ENCODE data around the gene CIAPIN1.

The CIAPIN1 gene

DNA sequence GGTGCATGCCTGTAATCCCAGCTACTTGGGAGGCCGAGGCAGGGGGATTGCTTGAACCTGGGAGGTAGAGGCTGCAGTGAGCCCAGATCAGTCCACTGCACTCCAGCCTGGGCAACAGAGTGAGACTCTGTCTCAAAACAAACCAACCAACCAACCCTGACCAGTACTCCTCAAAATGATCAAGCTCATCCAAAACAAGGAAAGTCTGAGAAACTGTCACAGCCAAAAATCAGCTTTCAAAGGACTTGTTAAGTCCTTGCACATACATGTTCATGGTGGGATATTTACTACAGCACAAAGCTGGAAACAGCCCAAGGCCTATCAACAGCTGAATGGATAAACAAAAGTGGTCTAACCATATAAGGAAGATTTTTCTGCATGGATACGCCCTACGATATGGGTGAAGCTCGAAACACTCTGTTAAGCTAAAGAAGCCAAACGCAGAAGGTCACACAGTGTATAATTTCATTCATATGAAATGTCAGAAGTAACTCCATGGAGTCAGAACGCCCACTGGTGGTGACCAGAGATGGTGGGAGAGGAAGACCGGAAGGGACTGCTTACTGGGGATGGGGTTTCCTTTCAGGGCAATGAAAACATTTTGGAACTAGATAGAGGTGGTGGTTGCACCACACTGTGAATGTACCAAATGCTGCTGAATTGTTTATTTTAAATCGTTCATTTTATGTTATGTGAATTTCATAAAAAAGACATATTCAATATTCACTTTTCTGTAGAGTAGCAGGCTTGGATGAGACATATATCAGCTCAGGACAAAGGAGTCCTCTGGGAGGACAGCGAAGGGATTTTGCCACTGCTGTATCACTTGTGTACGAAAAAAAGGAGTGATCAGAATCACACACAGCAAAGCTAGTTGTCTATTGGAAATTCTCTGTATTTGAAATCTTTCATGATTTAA is 24.9 kb downstream of the CIAPIN1 start:
- DNase-seq, result no peak
- H3K9me3 ChIP-seq (ENCODE audit: control insufficient read depth, low read length), result no peaks in the 10 kb centered on the region
- H3K4me3 ChIP-seq (ENCODE audit: insufficient read depth, low read depth, low read length, poor library complexity, severe bottlenecking), result no peak overlapping the region
- H3K27me3 ChIP-seq (replicated peaks; ENCODE audit: control insufficient read depth, insufficient read depth, low read length, poor library complexity, severe bottlenecking), result no peaks in the 10 kb centered on the region
- H3K27ac ChIP-seq (ENCODE audit: insufficient read depth, low read length, poor library complexity, severe bottlenecking), result no peak overlapping the region
- H3K4me1 ChIP-seq (ENCODE audit: control insufficient read depth, insufficient read depth, low read length, poor library complexity, severe bottlenecking), result peaks cover 6% of the 10 kb centered on the region
- no peaks in the 10 kb centered on the region for H3K36me3 ChIP-seq (ENCODE audit: control insufficient read depth, insufficient read depth, low read length)

DNA sequence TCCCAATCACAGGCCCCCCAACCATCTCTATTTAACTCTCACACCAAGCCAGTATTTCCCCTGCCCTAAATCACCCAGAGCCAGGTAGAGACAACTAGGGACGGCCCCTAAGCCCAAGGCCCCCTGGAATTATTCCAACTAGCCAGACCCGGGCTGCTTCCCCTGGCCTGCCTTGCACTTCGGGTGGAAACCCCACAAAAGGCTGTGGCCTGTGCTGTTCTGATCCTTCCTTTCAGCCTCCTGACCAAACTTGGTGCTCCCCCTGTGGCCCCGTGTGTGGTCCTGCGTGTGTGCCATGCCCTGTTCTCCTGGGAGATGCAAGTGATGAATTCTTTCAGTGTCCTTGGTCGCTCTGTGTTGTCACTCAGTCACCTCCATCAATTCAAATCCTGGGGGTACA is 27.7 kb downstream of the CIAPIN1 start:
- Histone ChIP-seq H3K27me3 (replicated peaks; ENCODE audit: control insufficient read depth, insufficient read depth, low read length, poor library complexity, severe bottlenecking) (no peaks in the 10 kb centered on the region), H3K27ac (ENCODE audit: insufficient read depth, low read length, poor library complexity, severe bottlenecking) (no peak overlapping the region), H3K4me3 (ENCODE audit: insufficient read depth, low read depth, low read length, poor library complexity, severe bottlenecking) (no peak overlapping the region), H3K9me3 (ENCODE audit: control insufficient read depth, low read length) (no peaks in the 10 kb centered on the region), H3K36me3 (ENCODE audit: control insufficient read depth, insufficient read depth, low read length) (no peaks in the 10 kb centered on the region), H3K4me1 (ENCODE audit: control insufficient read depth, insufficient read depth, low read length, poor library complexity, severe bottlenecking) (peaks cover 13% of the 10 kb centered on the region)
- DNase-seq, result no peak

DNA sequence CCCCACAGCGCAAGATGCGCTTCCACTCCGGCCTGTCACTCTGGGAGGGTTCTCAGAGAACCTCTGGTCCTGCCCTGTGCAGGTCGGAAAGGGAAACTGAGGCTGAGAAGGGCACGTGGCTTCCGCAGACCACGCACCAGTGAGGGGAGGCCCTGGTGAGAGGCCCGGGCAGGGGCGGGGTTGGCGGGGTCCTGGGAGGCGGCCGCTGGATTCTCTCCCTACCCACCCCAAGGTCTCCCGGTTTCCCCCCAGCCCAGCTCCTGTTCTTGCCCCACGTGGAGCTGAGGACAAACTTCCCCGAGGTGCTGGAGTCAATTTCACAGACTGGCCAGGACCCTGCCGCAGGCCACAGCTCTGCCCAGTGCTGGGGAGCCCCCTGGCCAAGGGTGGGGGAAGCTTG is 31.1 kb downstream of the CIAPIN1 start:
- Histone ChIP-seq H3K27ac (ENCODE audit: insufficient read depth, low read length, poor library complexity, severe bottlenecking) (no peak overlapping the region), H3K36me3 (ENCODE audit: control insufficient read depth, insufficient read depth, low read length) (no peaks in the 10 kb centered on the region), H3K27me3 (replicated peaks; ENCODE audit: control insufficient read depth, insufficient read depth, low read length, poor library complexity, severe bottlenecking) (no peaks in the 10 kb centered on the region), H3K4me1 (ENCODE audit: control insufficient read depth, insufficient read depth, low read length, poor library complexity, severe bottlenecking) (peaks cover 13% of the 10 kb centered on the region), H3K9me3 (ENCODE audit: control insufficient read depth, low read length) (no peaks in the 10 kb centered on the region), H3K4me3 (ENCODE audit: insufficient read depth, low read depth, low read length, poor library complexity, severe bottlenecking) (no peak overlapping the region)
- no peak for DNase-seq

DNA sequence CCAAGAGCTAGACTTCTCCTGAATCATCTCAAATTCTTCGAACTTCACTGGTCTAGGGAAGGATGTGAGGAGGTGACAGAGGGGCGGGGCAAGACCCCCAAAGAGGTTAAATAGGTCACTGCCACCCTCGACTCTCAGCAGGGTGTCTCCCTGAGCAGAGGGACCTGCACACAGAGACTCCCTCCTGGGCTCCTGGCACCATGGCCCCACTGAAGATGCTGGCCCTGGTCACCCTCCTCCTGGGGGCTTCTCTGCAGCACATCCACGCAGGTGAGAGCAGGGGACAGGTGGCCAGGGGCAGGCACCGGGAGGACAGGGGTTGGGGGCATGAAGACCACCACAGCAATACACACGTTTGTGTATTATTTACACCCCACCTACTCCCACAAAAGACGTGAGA is 33.5 kb downstream of the CIAPIN1 start:
- H3K9me3 ChIP-seq (ENCODE audit: control insufficient read depth, low read length), result no peaks in the 10 kb centered on the region
- DNase-seq, result no peak
- H3K27ac ChIP-seq (ENCODE audit: insufficient read depth, low read length, poor library complexity, severe bottlenecking), result no peak overlapping the region
- H3K4me1 ChIP-seq (ENCODE audit: control insufficient read depth, insufficient read depth, low read length, poor library complexity, severe bottlenecking), result peaks cover 8% of the 10 kb centered on the region
- no peak overlapping the region for H3K4me3 ChIP-seq (ENCODE audit: insufficient read depth, low read depth, low read length, poor library complexity, severe bottlenecking)
- no peaks in the 10 kb centered on the region for H3K36me3 ChIP-seq (ENCODE audit: control insufficient read depth, insufficient read depth, low read length)
- H3K27me3 ChIP-seq (replicated peaks; ENCODE audit: control insufficient read depth, insufficient read depth, low read length, poor library complexity, severe bottlenecking), result no peaks in the 10 kb centered on the region

DNA sequence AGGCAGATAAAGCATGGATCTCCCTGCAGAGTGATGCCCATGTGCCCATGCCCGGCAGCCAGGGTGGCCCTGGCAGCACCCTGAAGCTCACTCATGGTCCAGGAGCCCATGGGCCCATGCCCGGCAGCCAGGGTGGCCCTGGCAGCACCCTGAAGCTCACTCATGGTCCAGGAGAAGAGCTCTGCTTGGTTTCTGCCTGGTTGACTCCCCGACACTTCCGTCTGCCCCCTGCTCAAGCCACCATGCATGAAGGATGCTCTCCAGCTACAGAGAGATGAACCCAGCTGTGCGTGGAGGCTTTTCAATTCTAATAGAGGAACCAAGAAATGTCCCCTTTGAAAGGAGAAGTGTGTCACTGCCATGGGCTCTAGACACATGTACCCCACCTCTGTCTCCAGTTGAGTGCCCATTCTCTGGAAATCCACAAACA is 33.9 kb downstream of the CIAPIN1 start:
- no peaks in the 10 kb centered on the region for H3K27me3 ChIP-seq (replicated peaks; ENCODE audit: control insufficient read depth, insufficient read depth, low read length, poor library complexity, severe bottlenecking)
- no peaks in the 10 kb centered on the region for H3K9me3 ChIP-seq (ENCODE audit: control insufficient read depth, low read length)
- H3K4me1 ChIP-seq (ENCODE audit: control insufficient read depth, insufficient read depth, low read length, poor library complexity, severe bottlenecking), result peaks cover 7% of the 10 kb centered on the region
- H3K27ac ChIP-seq (ENCODE audit: insufficient read depth, low read length, poor library complexity, severe bottlenecking), result no peak overlapping the region
- H3K36me3 ChIP-seq (ENCODE audit: control insufficient read depth, insufficient read depth, low read length), result no peaks in the 10 kb centered on the region
- no peak for DNase-seq
- H3K4me3 ChIP-seq (ENCODE audit: insufficient read depth, low read depth, low read length, poor library complexity, severe bottlenecking), result no peak overlapping the region

DNA sequence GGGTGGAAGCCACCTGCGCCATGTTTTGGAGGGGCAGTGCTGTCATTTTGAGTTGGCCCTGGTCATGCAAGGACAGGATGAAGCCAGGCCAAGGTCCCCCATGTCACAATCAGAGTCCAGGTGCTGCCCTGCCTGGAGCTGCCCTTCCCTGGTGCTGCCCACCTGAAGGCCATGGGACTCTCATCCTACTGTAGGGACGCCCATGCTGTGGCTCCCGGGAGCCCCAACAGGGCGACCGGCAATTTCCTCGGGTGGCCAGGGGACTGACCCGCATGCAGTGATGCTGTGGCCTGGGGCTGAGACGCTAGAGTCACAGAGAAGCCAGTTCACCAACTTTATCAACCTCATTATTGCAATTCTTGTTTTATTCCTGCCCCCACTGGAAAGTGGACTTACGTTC is 34.6 kb downstream of the CIAPIN1 start:
- DNase-seq, result no peak
- Histone ChIP-seq H3K27ac (ENCODE audit: insufficient read depth, low read length, poor library complexity, severe bottlenecking) (no peak overlapping the region), H3K4me1 (ENCODE audit: control insufficient read depth, insufficient read depth, low read length, poor library complexity, severe bottlenecking) (peaks cover 7% of the 10 kb centered on the region), H3K27me3 (replicated peaks; ENCODE audit: control insufficient read depth, insufficient read depth, low read length, poor library complexity, severe bottlenecking) (no peaks in the 10 kb centered on the region), H3K36me3 (ENCODE audit: control insufficient read depth, insufficient read depth, low read length) (no peaks in the 10 kb centered on the region), H3K9me3 (ENCODE audit: control insufficient read depth, low read length) (no peaks in the 10 kb centered on the region), H3K4me3 (ENCODE audit: insufficient read depth, low read depth, low read length, poor library complexity, severe bottlenecking) (no peak overlapping the region)

DNA sequence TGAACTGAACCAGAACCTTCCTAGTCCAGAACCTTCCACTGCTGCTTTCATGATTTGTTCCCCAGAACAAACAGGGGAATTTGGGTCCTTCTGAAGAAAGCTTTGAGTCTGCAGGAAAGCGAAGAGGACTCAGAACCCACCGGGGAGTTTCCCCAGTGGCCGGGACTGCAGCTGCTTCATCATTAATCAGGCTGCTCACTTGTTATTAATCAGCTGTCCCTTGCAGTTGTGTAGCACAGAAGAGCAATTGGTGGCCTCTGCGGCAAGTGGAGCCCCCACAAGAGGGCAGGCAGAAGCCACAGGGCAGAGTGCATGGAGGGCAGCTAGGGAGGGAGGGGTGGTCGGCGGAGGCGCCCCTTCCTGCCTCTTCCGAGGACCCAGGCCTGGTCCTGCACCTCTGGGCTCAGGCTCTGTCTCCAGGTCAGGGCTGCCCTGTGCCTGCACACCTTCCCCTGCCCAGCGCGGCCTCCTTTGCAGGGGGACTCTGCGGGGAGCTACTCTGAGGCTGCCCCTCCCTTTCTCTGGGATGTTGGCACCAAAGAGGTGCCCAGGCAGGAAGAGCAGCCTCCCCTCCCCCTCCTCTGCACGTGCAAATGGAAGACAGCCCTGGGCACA is 35.7 kb downstream of the CIAPIN1 start:
- H3K27me3 ChIP-seq (replicated peaks; ENCODE audit: control insufficient read depth, insufficient read depth, low read length, poor library complexity, severe bottlenecking), result no peaks in the 10 kb centered on the region
- H3K27ac ChIP-seq (ENCODE audit: insufficient read depth, low read length, poor library complexity, severe bottlenecking), result no peak overlapping the region
- H3K9me3 ChIP-seq (ENCODE audit: control insufficient read depth, low read length), result no peaks in the 10 kb centered on the region
- no peak overlapping the region for H3K4me3 ChIP-seq (ENCODE audit: insufficient read depth, low read depth, low read length, poor library complexity, severe bottlenecking)
- DNase-seq, result no peak
- H3K36me3 ChIP-seq (ENCODE audit: control insufficient read depth, insufficient read depth, low read length), result no peaks in the 10 kb centered on the region
- no peaks in the 10 kb centered on the region for H3K4me1 ChIP-seq (ENCODE audit: control insufficient read depth, insufficient read depth, low read length, poor library complexity, severe bottlenecking)

DNA sequence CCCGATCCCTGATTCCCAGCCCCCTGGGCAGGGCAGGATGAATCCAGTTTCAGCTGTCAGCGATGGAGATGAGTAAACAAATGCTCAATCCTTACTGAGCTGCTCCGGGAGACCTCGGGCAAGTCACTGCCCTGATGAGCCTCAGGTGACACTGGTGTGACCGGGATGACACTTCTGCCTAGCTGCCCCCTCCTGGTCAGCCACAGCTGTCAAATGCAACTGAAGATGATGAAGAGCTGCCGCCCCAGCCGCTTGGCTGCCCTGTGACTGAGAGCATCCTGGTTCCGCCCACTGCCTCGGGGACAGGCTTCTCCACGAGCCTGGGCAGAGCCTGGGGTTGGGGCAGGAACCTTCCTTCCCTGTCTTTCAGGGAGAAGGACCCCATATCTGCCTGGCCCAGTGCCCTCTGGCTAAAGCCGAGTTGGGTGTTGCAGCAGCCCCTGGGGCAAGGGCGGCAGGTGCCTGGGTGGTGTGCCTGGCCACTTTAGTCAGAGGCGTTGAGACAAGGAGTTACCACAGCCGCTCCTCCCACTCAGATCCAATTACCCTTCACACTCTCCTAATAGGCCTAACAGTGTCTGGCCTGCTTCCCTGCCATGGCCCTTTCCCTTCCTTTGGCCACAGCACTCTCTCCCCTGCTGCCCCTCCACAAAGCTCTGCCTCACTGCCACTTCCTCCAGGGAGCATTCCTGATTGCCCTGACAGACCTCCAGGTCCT is 37.2 kb downstream of the CIAPIN1 start:
- H3K36me3 ChIP-seq (ENCODE audit: control insufficient read depth, insufficient read depth, low read length), result no peaks in the 10 kb centered on the region
- no peaks in the 10 kb centered on the region for H3K4me1 ChIP-seq (ENCODE audit: control insufficient read depth, insufficient read depth, low read length, poor library complexity, severe bottlenecking)
- no peaks in the 10 kb centered on the region for H3K9me3 ChIP-seq (ENCODE audit: control insufficient read depth, low read length)
- no peak overlapping the region for H3K27ac ChIP-seq (ENCODE audit: insufficient read depth, low read length, poor library complexity, severe bottlenecking)
- no peaks in the 10 kb centered on the region for H3K27me3 ChIP-seq (replicated peaks; ENCODE audit: control insufficient read depth, insufficient read depth, low read length, poor library complexity, severe bottlenecking)
- no peak overlapping the region for H3K4me3 ChIP-seq (ENCODE audit: insufficient read depth, low read depth, low read length, poor library complexity, severe bottlenecking)
- DNase-seq, result no peak

DNA sequence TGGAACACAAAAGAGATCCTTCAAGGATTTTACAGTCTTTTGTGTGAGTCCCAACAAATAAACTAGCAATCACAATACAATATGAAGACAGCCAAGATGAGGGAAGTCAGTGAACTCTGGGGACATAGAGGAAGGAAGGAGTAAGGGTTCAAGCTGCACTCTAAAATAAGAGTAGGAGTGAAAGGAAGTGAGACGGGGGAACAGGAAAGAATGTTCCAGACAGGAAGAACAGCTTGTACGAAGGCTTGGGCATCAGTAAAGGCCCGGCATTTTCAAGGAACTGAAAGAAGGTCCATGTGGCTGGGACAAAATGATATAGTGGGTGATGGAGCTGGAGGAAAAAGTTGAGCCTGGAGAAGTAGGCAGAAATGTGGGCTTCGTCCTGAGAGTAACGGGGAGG is 38.1 kb downstream of the CIAPIN1 start:
- DNase-seq, result no peak
- Histone ChIP-seq H3K27me3 (replicated peaks; ENCODE audit: control insufficient read depth, insufficient read depth, low read length, poor library complexity, severe bottlenecking) (no peaks in the 10 kb centered on the region), H3K9me3 (ENCODE audit: control insufficient read depth, low read length) (no peaks in the 10 kb centered on the region), H3K4me3 (ENCODE audit: insufficient read depth, low read depth, low read length, poor library complexity, severe bottlenecking) (no peak overlapping the region), H3K36me3 (ENCODE audit: control insufficient read depth, insufficient read depth, low read length) (no peaks in the 10 kb centered on the region), H3K27ac (ENCODE audit: insufficient read depth, low read length, poor library complexity, severe bottlenecking) (no peak overlapping the region), H3K4me1 (ENCODE audit: control insufficient read depth, insufficient read depth, low read length, poor library complexity, severe bottlenecking) (no peaks in the 10 kb centered on the region)
